H9 (cell line): ENCODE measurements around the gene STK38L. TPM values are rescaled to one million over a fixed set of nuclear protein-coding genes. Genes with fewer than 3 reads are reported as not detected.

Experiments used
- DNase-seq: peaks from one replicate; pipeline ENCODE4 v3.0.0-alpha.2; 2017
- H2AFZ ChIP-seq: one replicate; pipeline ENCODE4 v1.6.1; 2013; ENCODE audit warnings: mild to moderate bottlenecking, low read length, control low read depth, moderate library complexity
- H2AK5ac ChIP-seq: 2 replicates; pipeline ENCODE4 v1.6.1; 2013; ENCODE audit warnings: low read length, control low read depth, mixed read lengths; ENCODE audit not compliant: insufficient read length
- H2BK120ac ChIP-seq: one replicate; pipeline ENCODE4 v1.6.1; 2013; ENCODE audit warnings: low read depth, mild to moderate bottlenecking, low read length, control low read depth, inconsistent platforms; ENCODE audit not compliant: poor library complexity, severe bottlenecking
- H2BK12ac ChIP-seq: 2 replicates; pipeline ENCODE4 v1.6.1; 2013; ENCODE audit warnings: low read length, control low read depth, mixed read lengths, low read depth; ENCODE audit not compliant: insufficient read length
- H2BK15ac ChIP-seq: 2 replicates; pipeline ENCODE4 v1.6.1; 2013; ENCODE audit warnings: low read depth, low read length, control low read depth
- H2BK20ac ChIP-seq: one replicate; pipeline ENCODE4 v1.6.1; 2013; ENCODE audit warnings: low read depth, mild to moderate bottlenecking, low read length, control low read depth, inconsistent platforms; ENCODE audit not compliant: poor library complexity, severe bottlenecking
- H2BK5ac ChIP-seq: 2 replicates; pipeline ENCODE4 v1.6.1; 2013; ENCODE audit warnings: low read length, control low read depth, mixed read lengths; ENCODE audit not compliant: insufficient read length
- H3K14ac ChIP-seq: 2 replicates; pipeline ENCODE4 v1.6.1; 2013; ENCODE audit warnings: low read length, control low read depth; ENCODE audit not compliant: insufficient read depth
- H3K18ac ChIP-seq: 2 replicates; pipeline ENCODE4 v1.6.1; 2013; ENCODE audit warnings: low read depth, mild to moderate bottlenecking, mixed read lengths, low read length, control low read depth; ENCODE audit not compliant: insufficient read length
- H3K23ac ChIP-seq: 2 replicates; pipeline ENCODE4 v1.6.1; 2013; ENCODE audit warnings: low read length, control low read depth, mixed read lengths, low read depth; ENCODE audit not compliant: insufficient read length
- H3K23me2 ChIP-seq: 2 replicates; pipeline ENCODE4 v1.6.1; 2013; ENCODE audit warnings: low read depth, mild to moderate bottlenecking, mixed read lengths, low read length, control low read depth; ENCODE audit not compliant: insufficient read length, poor library complexity, severe bottlenecking
- H3K27ac ChIP-seq: 2 replicates; pipeline ENCODE4 v1.5.1; 2013; ENCODE audit warnings: low read length, control low read depth, mixed read lengths, low read depth; ENCODE audit not compliant: insufficient read length
- H3K27me3 ChIP-seq: 2 replicates; pipeline ENCODE4 v1.6.1; 2013; ENCODE audit warnings: low read length, control low read depth, inconsistent platforms; ENCODE audit not compliant: insufficient read depth
- H3K4ac ChIP-seq: 2 replicates; pipeline ENCODE4 v1.6.1; 2013; ENCODE audit warnings: low read depth, mild to moderate bottlenecking, control low read depth, inconsistent platforms, low read length, moderate library complexity
- H3K4me1 ChIP-seq: 2 replicates; pipeline ENCODE4 v1.6.1; 2013; ENCODE audit warnings: low read length, control low read depth, inconsistent platforms; ENCODE audit not compliant: insufficient read depth
- H3K4me2 ChIP-seq: 2 replicates; pipeline ENCODE4 v1.6.1; 2013; ENCODE audit warnings: low read length, control low read depth, mixed read lengths; ENCODE audit not compliant: insufficient read length, insufficient read depth
- H3K56ac ChIP-seq: 2 replicates; pipeline ENCODE4 v1.6.1; 2013; ENCODE audit warnings: low read depth, mild to moderate bottlenecking, mixed read lengths, low read length, control low read depth; ENCODE audit not compliant: insufficient read length
- H3K79me1 ChIP-seq: 2 replicates; pipeline ENCODE4 v1.6.1; 2013; ENCODE audit warnings: low read depth, mild to moderate bottlenecking, moderate library complexity, low read length, control low read depth, inconsistent platforms; ENCODE audit not compliant: insufficient read depth, poor library complexity, severe bottlenecking
- H3K79me2 ChIP-seq: 2 replicates; pipeline ENCODE4 v1.6.1; 2013; ENCODE audit warnings: low read length, control low read depth, inconsistent platforms; ENCODE audit not compliant: insufficient read depth
- H3K9ac ChIP-seq: 2 replicates; pipeline ENCODE4 v1.6.1; 2013; ENCODE audit warnings: low read length, control low read depth, mixed read lengths; ENCODE audit not compliant: insufficient read length; ENCODE audit errors: extremely low read depth
- H3K9me3 ChIP-seq: one replicate; pipeline ENCODE4 v1.6.1; 2013; ENCODE audit warnings: low read depth, low read length, inconsistent platforms; ENCODE audit not compliant: control insufficient read depth
- H3T11ph ChIP-seq: one replicate; pipeline ENCODE4 v1.6.1; 2013; ENCODE audit warnings: mild to moderate bottlenecking, low read length, control low read depth, inconsistent platforms
- H4K20me1 ChIP-seq: one replicate; pipeline ENCODE4 v1.6.1; 2013; ENCODE audit not compliant: control insufficient read depth, insufficient read length, insufficient read depth
- H4K5ac ChIP-seq: 2 replicates; pipeline ENCODE4 v1.6.1; 2013; ENCODE audit warnings: low read depth, mild to moderate bottlenecking, mixed read lengths, low read length, control low read depth; ENCODE audit not compliant: insufficient read length
- H4K8ac ChIP-seq: replicated peaks from 2 replicates; pipeline ENCODE4 v1.6.1; 2013; ENCODE audit warnings: low read length, control low read depth, mixed read lengths, low read depth; ENCODE audit not compliant: insufficient read length
- H4K91ac ChIP-seq: 2 replicates; pipeline ENCODE4 v1.6.1; 2013; ENCODE audit warnings: low read depth, mild to moderate bottlenecking, moderate library complexity, mixed read lengths, low read length, control low read depth; ENCODE audit not compliant: insufficient read length
- H3K27ac Mint-ChIP-seq, 3 experiments: 2 replicates in 2 of 3; 3 replicates in 1 of 3; pipeline ENCODE4 v1.8.0; 2020 to 2021; ENCODE audit warnings: mixed read lengths in 3 of 3, mild to moderate bottlenecking in 1 of 3, moderate library complexity in 1 of 3
- H3K27me3 Mint-ChIP-seq: 2 replicates; pipeline ENCODE4 v1.8.0; 2021; ENCODE audit warnings: low read depth, mild to moderate bottlenecking, moderate library complexity, mixed read lengths
- H3K36me3 Mint-ChIP-seq, 3 experiments: 2 replicates in 2 of 3; 3 replicates in 1 of 3; pipeline ENCODE4 v1.8.0; 2020 to 2021; ENCODE audit warnings: low read depth in 3 of 3, mixed read lengths in 3 of 3; ENCODE audit not compliant: insufficient read depth in 1 of 3
- H3K4me1 Mint-ChIP-seq, 2 experiments: 2 replicates each; pipeline ENCODE4 v1.8.0; 2020; ENCODE audit warnings: mixed read lengths in 2 of 2
- H3K4me3 Mint-ChIP-seq, 2 experiments: 2 replicates in 1 of 2; 3 replicates in 1 of 2; pipeline ENCODE4 v1.8.0; 2020 to 2021; ENCODE audit warnings: mild to moderate bottlenecking in 2 of 2, mixed read lengths in 2 of 2, moderate library complexity in 1 of 2
- H3K9me3 Mint-ChIP-seq, 2 experiments: 2 replicates in 1 of 2; 3 replicates in 1 of 2; pipeline ENCODE4 v1.8.0; 2020; ENCODE audit warnings: mild to moderate bottlenecking in 2 of 2, mixed read lengths in 2 of 2, moderate library complexity in 1 of 2
- WGBS: extraction: QIAGEN DNeasy Blood & Tissue Kit; methylation state at CpG from one replicate; pipeline ENCODE4 v1.1.7; 2013; ENCODE audit warnings: missing lambda C conversion rate, low lambda C conversion rate, mixed read lengths; ENCODE audit not compliant: insufficient read length; ENCODE audit errors: extremely low coverage; 5-methylcytosine and 5-hydroxymethylcytosine counted together
- total RNA-seq: library from RNA; stranded (reverse); gene quantifications from 2 replicates; pipeline ENCODE4 v1.2.1, GENCODE V29; 2021
- TF ChIP-seq, protein P1 (sequence below): fragments of 200-600 bp; sonication (generic); conservative IDR thresholded peaks from 3 replicates; pipeline ENCODE4 v1.8.0; 2021; ENCODE audit warnings: antibody characterized with exemption, mild to moderate bottlenecking

STK38L gene
- total RNA-seq, 1 experiment from 2014 or later, result 44.9 TPM

DNA sequence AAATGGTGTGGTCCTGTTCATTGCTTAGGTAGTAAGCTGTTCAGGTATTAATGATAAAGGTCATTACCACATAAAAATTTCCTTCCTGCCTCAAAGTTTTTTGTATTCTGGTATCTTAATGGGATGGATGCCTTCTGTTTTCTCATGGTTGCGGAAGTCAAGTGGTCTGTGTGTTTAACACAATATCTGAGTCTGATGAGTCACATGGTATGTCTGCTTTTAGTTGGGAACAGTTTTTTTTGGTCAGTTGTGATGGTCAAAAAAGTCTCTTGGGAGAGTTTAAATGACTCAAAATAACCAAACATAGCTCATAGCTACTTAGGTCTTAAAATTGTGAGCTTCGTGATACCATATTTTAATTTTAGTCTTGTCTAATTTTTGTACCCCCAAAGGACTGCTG, 40.7 kb downstream of the STK38L start:
- Histone ChIP-seq H2BK12ac (no peak overlapping the region), H3K9me3 (no peaks in the 10 kb centered on the region), H3K4me2 (no peak overlapping the region), H3K23ac (no peak overlapping the region), H2BK5ac (no peak overlapping the region), H2AK5ac (no peak overlapping the region), H4K5ac (no peak overlapping the region), H3K14ac (no peak overlapping the region), H3K56ac (no peak overlapping the region), H3K4ac (no peak overlapping the region), H4K8ac (no peak overlapping the region), H3K27me3 (no peaks in the 10 kb centered on the region), H3K79me1 (no peaks in the 10 kb centered on the region), H2BK15ac (no peak overlapping the region), H3T11ph (no peak overlapping the region), H2AFZ (no peak overlapping the region), H3K79me2 (no peaks in the 10 kb centered on the region; the same call in 1 of the 2 replicates), H2BK120ac (no peak overlapping the region), H4K91ac (no peak overlapping the region), H3K9ac (no peak overlapping the region), H3K27ac (no peak overlapping the region), H3K18ac (no peak overlapping the region), H3K23me2 (no peaks in the 10 kb centered on the region), H4K20me1 (no peaks in the 10 kb centered on the region), H2BK20ac (no peak overlapping the region), H3K4me1 (peaks cover 2% of the 10 kb centered on the region; the same call in 1 of the 2 replicates)
- TF ChIP-seq, protein P1, sequence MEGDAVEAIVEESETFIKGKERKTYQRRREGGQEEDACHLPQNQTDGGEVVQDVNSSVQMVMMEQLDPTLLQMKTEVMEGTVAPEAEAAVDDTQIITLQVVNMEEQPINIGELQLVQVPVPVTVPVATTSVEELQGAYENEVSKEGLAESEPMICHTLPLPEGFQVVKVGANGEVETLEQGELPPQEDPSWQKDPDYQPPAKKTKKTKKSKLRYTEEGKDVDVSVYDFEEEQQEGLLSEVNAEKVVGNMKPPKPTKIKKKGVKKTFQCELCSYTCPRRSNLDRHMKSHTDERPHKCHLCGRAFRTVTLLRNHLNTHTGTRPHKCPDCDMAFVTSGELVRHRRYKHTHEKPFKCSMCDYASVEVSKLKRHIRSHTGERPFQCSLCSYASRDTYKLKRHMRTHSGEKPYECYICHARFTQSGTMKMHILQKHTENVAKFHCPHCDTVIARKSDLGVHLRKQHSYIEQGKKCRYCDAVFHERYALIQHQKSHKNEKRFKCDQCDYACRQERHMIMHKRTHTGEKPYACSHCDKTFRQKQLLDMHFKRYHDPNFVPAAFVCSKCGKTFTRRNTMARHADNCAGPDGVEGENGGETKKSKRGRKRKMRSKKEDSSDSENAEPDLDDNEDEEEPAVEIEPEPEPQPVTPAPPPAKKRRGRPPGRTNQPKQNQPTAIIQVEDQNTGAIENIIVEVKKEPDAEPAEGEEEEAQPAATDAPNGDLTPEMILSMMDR, result no peak
- DNase-seq, result no peak
- Mint-ChIP-seq H3K36me3 (no peaks in the 10 kb centered on the region), H3K4me1 (peaks cover 23 to 27% of the 10 kb centered on the region in 2 experiments), H3K4me3 (no peak overlapping the region), H3K9me3 (no peaks in the 10 kb centered on the region), H3K27ac (peak overlapping the region in 2 of 3 experiments; percentile 17 to 22; a peak in 2 of 7 replicates), H3K27me3 (no peaks in the 10 kb centered on the region)
- no CpG with 5 or more reads among the region's 2 CpGs for WGBS
